HepG2 (cell line): Measurements from ENCODE around the gene DOCK4. TPM values are rescaled to one million over a fixed set of nuclear protein-coding genes. Genes with fewer than 3 reads are reported as not detected.

Source experiments
- ATAC-seq: fragments of 200-7000 bp; cut with Tn5 transposase; 3 replicates; pipeline ENCODE4 v1.9.1; 2020; ENCODE audit warnings: mild to moderate bottlenecking, moderate library complexity
- BruUV-seq: library from RNA; stranded (reverse); fragments of 400-500 nt; replicated peaks from 2 replicates; lab custom pipeline; 2021; lab: Mats Ljungman, UMichigan
- CTCF ChIA-PET: fragments of 300-600 bp; formaldehyde crosslinking; extraction: SDS; loops from one replicate; lab custom pipeline; 2021; ENCODE audit warnings: low total read pairs, inconsistent platforms, low intra/inter-chr PET ratio; lab: Yijun Ruan, JAX
- POLR2A ChIA-PET: fragments of 350-600 bp; sonication (Branson Sonifier 250); formaldehyde crosslinking; loops from one replicate; lab custom pipeline; 2020; ENCODE audit warnings: antibody characterized with exemption, inconsistent platforms; lab: Yijun Ruan, JAX
- DNase-seq: peaks from one replicate; pipeline ENCODE4 v3.0.0-alpha.2; 2015; ENCODE audit warnings: low spot score
- FAIRE-seq: peaks from 3 replicates; lab custom pipeline; 2011; peaks lifted over from hg19 to GRCh38; lab: Jason Lieb, UNC
- H2AFZ ChIP-seq: one replicate; pipeline ENCODE4 v1.6.1; 2011; ENCODE audit warnings: low read length, inconsistent platforms
- H3K27ac ChIP-seq: fragments of 300-600 bp; 3 replicates; pipeline ENCODE4 v1.8.0; 2011; ENCODE audit warnings: mixed run types, mild to moderate bottlenecking, mixed read lengths, low read length, inconsistent platforms; ENCODE audit not compliant: insufficient read depth; ENCODE audit errors: extremely low read length
- H3K27me3 ChIP-seq, 2 experiments: fragments of 200-600 bp in 1 of 2; 2 replicates in 1 of 2; 3 replicates in 1 of 2; pipeline versions ENCODE4 v1.6.0 to v1.8.0; 2011; ENCODE audit warnings: low read length in 2 of 2, mild to moderate bottlenecking in 2 of 2, moderate library complexity in 2 of 2, inconsistent platforms in 1 of 2; ENCODE audit not compliant: insufficient read depth in 2 of 2, control insufficient read depth in 1 of 2
- H3K36me3 ChIP-seq, 2 experiments: fragments of 200-600 bp in 1 of 2; replicated peaks in 1 of 2; 2 replicates in 1 of 2; 3 replicates in 1 of 2; pipeline versions ENCODE4 v1.5.1 to v1.8.0; 2011; ENCODE audit warnings: low read length in 2 of 2, inconsistent platforms in 1 of 2; ENCODE audit not compliant: insufficient read depth in 2 of 2, control insufficient read depth in 1 of 2
- H3K4me1 ChIP-seq: 2 replicates; pipeline ENCODE4 v1.5.1; 2012; ENCODE audit warnings: low read length, inconsistent platforms; ENCODE audit not compliant: insufficient read depth
- H3K4me2 ChIP-seq: 2 replicates; pipeline ENCODE4 v1.6.0; 2011; ENCODE audit warnings: low read depth, low read length, inconsistent platforms
- H3K4me3 ChIP-seq, 3 experiments: fragments of 200-600 bp in 1 of 3; sonication (generic), shearing (Covaris generic) in 1 of 3; replicated peaks in 1 of 3; 2 replicates each; pipeline ENCODE4 v1.5.1; 2011 to 2016; ENCODE audit warnings: low read length in 3 of 3, inconsistent platforms in 2 of 3, low read depth in 2 of 3, mild to moderate bottlenecking in 2 of 3, control low read depth in 1 of 3, mixed read lengths in 1 of 3; ENCODE audit not compliant: insufficient read depth in 1 of 3
- H3K79me2 ChIP-seq: one replicate; pipeline ENCODE4 v1.6.1; 2011; ENCODE audit warnings: low read length, inconsistent platforms; ENCODE audit not compliant: insufficient read depth
- H3K9ac ChIP-seq: 2 replicates; pipeline ENCODE4 v1.6.0; 2011; ENCODE audit warnings: mild to moderate bottlenecking, low read depth, low read length, inconsistent platforms; ENCODE audit not compliant: insufficient read depth
- H3K9me3 ChIP-seq: 2 replicates; pipeline ENCODE4 v1.5.1; 2012; ENCODE audit warnings: mild to moderate bottlenecking, low read length
- H4K20me1 ChIP-seq: 2 replicates; pipeline ENCODE4 v1.6.0; 2011; ENCODE audit warnings: inconsistent platforms, mild to moderate bottlenecking, low read length, moderate library complexity; ENCODE audit not compliant: insufficient read depth
- KLF12 ChIP-seq: sonication (generic); formaldehyde crosslinking; IDR thresholded peaks from 2 replicates; pipeline ENCODE4 v1.4.0; 2020; ENCODE audit warnings: missing genetic modification reagents, borderline replicate concordance
- MAFK ChIP-seq, 2 experiments: IDR thresholded peaks in 1 of 2; conservative IDR thresholded peaks in 1 of 2; 2 replicates each; pipeline ENCODE4 v1.6.1; 2011; ENCODE audit warnings: improper control_type of control experiment in 2 of 2, low read length in 2 of 2
- MTA3 ChIP-seq: sonication (generic); formaldehyde crosslinking; IDR thresholded peaks from 2 replicates; pipeline ENCODE4 v1.4.0; 2020; ENCODE audit warnings: missing genetic modification reagents
- STAT5B ChIP-seq: sonication (generic); formaldehyde crosslinking; IDR thresholded peaks from 2 replicates; pipeline ENCODE4 v1.4.0; 2020; ENCODE audit warnings: missing genetic modification reagents
- ZHX2 ChIP-seq, 2 experiments: sonication (generic) in 1 of 2; formaldehyde crosslinking in 1 of 2; IDR thresholded peaks; 2 replicates each; pipeline versions ENCODE4 v1.6.1 to v1.9.0; 2014 to 2022; ENCODE audit warnings: antibody characterized with exemption in 1 of 2, borderline replicate concordance in 1 of 2, inconsistent platforms in 1 of 2, low read depth in 1 of 2, missing genetic modification reagents in 1 of 2
- ZNF20 ChIP-seq: sonication (generic); formaldehyde crosslinking; IDR thresholded peaks from 2 replicates; pipeline ENCODE4 v1.4.0; 2020; ENCODE audit warnings: mild to moderate bottlenecking, moderate library complexity, missing genetic modification reagents
- ZNF382 ChIP-seq: sonication (generic); formaldehyde crosslinking; IDR thresholded peaks from 2 replicates; pipeline ENCODE4 v1.5.0; 2020; ENCODE audit warnings: missing genetic modification reagents, mild to moderate bottlenecking, borderline replicate concordance
- ZNF530 ChIP-seq: sonication (generic); formaldehyde crosslinking; IDR thresholded peaks from 2 replicates; pipeline ENCODE4 v1.5.0; 2020; ENCODE audit warnings: low read depth, mild to moderate bottlenecking, missing genetic modification reagents
- ZNF790 ChIP-seq: sonication (generic); formaldehyde crosslinking; IDR thresholded peaks from 2 replicates; pipeline ENCODE4 v1.8.0; 2022; ENCODE audit warnings: missing genetic modification reagents, mild to moderate bottlenecking, borderline replicate concordance
- WGBS: methylation state at CpG from one replicate; pipeline ENCODE4 v1.1.6; 2017; ENCODE audit warnings: low lambda C conversion rate; 5-methylcytosine and 5-hydroxymethylcytosine counted together
- in situ Hi-C: cut with HindIII; loops from 2 replicates; pipeline ENCODE4 v1.10.0; 2017; ENCODE audit warnings: low pct_unique_long_range_greater_than_20kb; ENCODE audit not compliant: extremely low pct_ligation_motif_present
- intact Hi-C: fragments of 100-400 bp; cut with micrococcal nuclease; formaldehyde crosslinking; loops from one replicate; pipeline ENCODE4 v1.10.0; 2022; ENCODE audit not compliant: unreplicated experiment
- polyA plus RNA-seq, 8 experiments: library from polyadenylated mRNA; depleted of rRNA in 3 of 8; stranded (reverse) in 7 of 8; unstranded in 1 of 8; fragments of >200 nt; fragmentation: Illumina TruSeq in 4 of 8; extraction: Trizol in 4 of 8; gene quantifications; 2 replicates each; pipeline versions ENCODE4 v1.2.1 to v1.2.3, GENCODE V29; 2011 to 2016; ENCODE audit warnings: low read depth in 4 of 8, missing spikeins in 1 of 8, mixed read lengths in 1 of 8; ENCODE audit not compliant: insufficient read depth in 1 of 8
- total RNA-seq, 5 experiments: library from RNA; depleted of rRNA; stranded (reverse); fragments of >200 nt; fragmentation: Illumina TruSeq; extraction: Trizol; gene quantifications; 2 replicates each; pipeline ENCODE4 v1.2.3, GENCODE V29; 2016; ENCODE audit warnings: low read depth in 1 of 5

The DOCK4 gene
- total and polyA plus RNA-seq, 2 of the 13 experiments (the other 11 are each of a cell fraction or from before 2014, with no cell fraction given): 13.5 to 17.4 TPM

- Histone ChIP-seq H3K36me3 (peaks cover 6 to 26% of the 10 kb centered on the region in 2 experiments; a peak in 4 of 5 replicates), H3K9me3 (no peaks in the 10 kb centered on the region)
Observed at GRCh38 chr7:111772716-111773115, 433.5 kb downstream of the DOCK4 start.

More at GRCh38 chr7:111772716-111773115, 433.5 kb downstream of the DOCK4 start:
- H3K4me2 ChIP-seq: no peak overlapping the region
- no peak overlapping the region for H2AFZ ChIP-seq
- H3K4me3 ChIP-seq: no peak overlapping the region
- ChIA-PET POLR2A (no interaction called here), CTCF (no interaction called here)
- WGBS: 99% methylated on average over 3 of the region's 3 CpGs
- in situ Hi-C loops: no loop called here
- H3K79me2 ChIP-seq: no peaks in the 10 kb centered on the region
- no peak for DNase-seq
- no peaks in the 10 kb centered on the region for H4K20me1 ChIP-seq
- no peak overlapping the region for H3K27ac ChIP-seq
- H3K4me1 ChIP-seq: no peaks in the 10 kb centered on the region
- no TSS peak for BruUV-seq
- no peaks in the 10 kb centered on the region for H3K27me3 ChIP-seq
- TF ChIP-seq ZNF382 (CRISPR knock-in tag): no peak
- no peak for TF ChIP-seq ZNF530
- no peak for TF ChIP-seq MTA3 (CRISPR knock-in tag)
- TF ChIP-seq STAT5B (CRISPR knock-in tag): no peak
- no peak for TF ChIP-seq MAFK (conservative IDR thresholded peaks at IDR 0.05 in 1 of 2, IDR thresholded peaks at IDR 0.05 in 1 of 2; ENCODE audit: low read length in 2 of 2)
- no peak for TF ChIP-seq ZNF790 (CRISPR knock-in tag)
- TF ChIP-seq ZHX2 (IDR thresholded peaks at IDR 0.05; ENCODE audit: low read depth): no peak
- no peak for TF ChIP-seq ZHX2 (CRISPR knock-in tag; IDR thresholded peaks at IDR 0.05; ENCODE audit: borderline replicate concordance)
- TF ChIP-seq KLF12 (CRISPR knock-in tag): no peak
- TF ChIP-seq ZNF20: no peak
- no peak for ATAC-seq
- FAIRE-seq: no peak
- no peak overlapping the region for H3K9ac ChIP-seq
- intact Hi-C loops: no loop called here
